H1 (cell line): Measurements from ENCODE around the gene FAM120C. TPM values are rescaled to one million over a fixed set of nuclear protein-coding genes. Genes with fewer than 3 reads are reported as not detected.

Experiments
- EGR1 ChIP-seq: IDR thresholded peaks from 2 replicates; pipeline ENCODE4 v1.6.1; 2011; ENCODE audit warnings: low read depth, low read length, borderline replicate concordance
- KDM5A ChIP-seq: fragments of 200-600 bp; IDR thresholded peaks from 2 replicates; pipeline ENCODE4 v1.7.1; 2012; ENCODE audit warnings: mild to moderate bottlenecking, low read length, inconsistent platforms, mixed read lengths
- NANOG ChIP-seq: IDR thresholded peaks from 2 replicates; pipeline ENCODE4 v1.6.1; 2011; ENCODE audit warnings: low read length, low read depth, mild to moderate bottlenecking, inconsistent platforms; ENCODE audit not compliant: insufficient read depth, poor library complexity, severe bottlenecking
- SIN3A ChIP-seq, 2 experiments: IDR thresholded peaks in 1 of 2; conservative IDR thresholded peaks in 1 of 2; 2 replicates each; pipeline ENCODE4 v1.6.1; 2011 to 2012; ENCODE audit warnings: low read length in 2 of 2, improper control_type of control experiment in 1 of 2, low read depth in 1 of 2, mild to moderate bottlenecking in 1 of 2
- TAF1 ChIP-seq: IDR thresholded peaks from 2 replicates; pipeline ENCODE4 v1.6.1; 2011; ENCODE audit warnings: mild to moderate bottlenecking, low read depth, low read length
- TEAD4 ChIP-seq: IDR thresholded peaks from 2 replicates; pipeline ENCODE4 v1.6.1; 2012; ENCODE audit warnings: low read depth, low read length, inconsistent platforms, mixed read lengths
- YY1 ChIP-seq: IDR thresholded peaks from 2 replicates; pipeline ENCODE4 v1.6.1; 2011; ENCODE audit warnings: low read depth, mild to moderate bottlenecking, low read length
- ZNF274 ChIP-seq: IDR thresholded peaks from 2 replicates; pipeline ENCODE4 v1.7.0; 2012; ENCODE audit warnings: low read length, borderline replicate concordance; ENCODE audit errors: extremely low read depth
- polyA plus RNA-seq, 7 experiments: library from polyadenylated mRNA; depleted of rRNA in 3 of 7; stranded (reverse) in 5 of 7; unstranded in 2 of 7; fragments of >200 nt in 5 of 7; fragments of 200-250 nt in 2 of 7; gene quantifications; 1 replicate in 5 of 7; 2 replicates in 1 of 7; 4 replicates in 1 of 7; pipeline versions ENCODE4 v1.2.1 to v1.2.3, GENCODE V29; 2011 to 2013; ENCODE audit warnings: missing spikeins in 2 of 7, mixed read lengths in 2 of 7
- total RNA-seq: library from RNA; stranded (reverse); fragmentation: NEBNext Ultra II Directional; extraction: Animal tissue kit (Norgen Biotek cat#: 25700); gene quantifications from 2 replicates; pipeline ENCODE4 v1.2.1, GENCODE V29; 2021
- TF ChIP-seq, protein P1 (sequence below): fragments of 300-600 bp; sonication (generic); IDR thresholded peaks from 2 replicates; pipeline ENCODE4 v1.7.1; 2012; ENCODE audit warnings: low read length, moderate library complexity, mild to moderate bottlenecking, inconsistent platforms; ENCODE audit not compliant: insufficient replicate concordance
- TF ChIP-seq, protein P2 (sequence below): IDR thresholded peaks from 2 replicates; pipeline ENCODE4 v1.6.1; 2011; ENCODE audit warnings: low read depth, mild to moderate bottlenecking, low read length; ENCODE audit not compliant: insufficient read depth

The FAM120C gene
- total and polyA plus RNA-seq, 2 of the 8 experiments (the other 6 are each of a cell fraction or from before 2014, with no cell fraction given), result 4.4 to 8.1 TPM

DNA sequence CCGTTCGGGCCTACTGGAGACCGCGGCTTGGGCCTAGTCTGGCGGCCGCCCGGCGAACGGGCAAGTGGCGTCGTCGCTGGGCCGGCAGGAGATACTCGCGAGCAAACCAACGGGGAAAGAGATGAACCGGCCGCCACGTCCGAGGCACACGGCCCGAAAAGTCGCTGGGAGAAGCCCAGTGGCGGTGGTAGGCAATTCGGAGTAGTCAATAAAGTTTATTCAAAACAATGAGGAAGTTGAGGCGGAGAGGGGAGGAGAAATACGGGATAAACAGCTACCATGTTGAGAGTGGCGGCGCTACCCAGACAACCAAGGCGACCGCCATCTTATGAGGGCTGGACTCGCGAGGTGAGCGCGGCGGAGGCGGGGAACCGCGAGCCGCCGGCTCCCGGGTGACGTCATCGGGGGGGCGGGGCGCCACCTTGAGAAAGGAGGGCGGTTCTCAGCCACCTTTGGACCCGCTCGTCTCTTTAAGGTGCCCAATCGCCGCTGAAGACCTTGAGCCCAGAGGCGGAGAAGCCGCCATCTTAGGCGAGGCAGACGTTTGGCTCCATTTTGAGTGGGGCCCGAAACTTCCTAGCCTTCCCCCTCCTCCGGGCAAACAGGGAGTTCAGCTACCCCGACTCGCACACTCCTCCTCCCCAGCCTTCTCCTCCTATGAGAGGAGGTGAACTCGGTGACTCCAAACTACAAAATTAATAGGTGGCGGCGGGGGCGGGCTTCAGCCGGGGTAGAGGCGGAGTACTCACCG, 138.8 kb downstream of the FAM120C start, which contains the start of gene PHF8 (continued):
- TF ChIP-seq, protein P1, sequence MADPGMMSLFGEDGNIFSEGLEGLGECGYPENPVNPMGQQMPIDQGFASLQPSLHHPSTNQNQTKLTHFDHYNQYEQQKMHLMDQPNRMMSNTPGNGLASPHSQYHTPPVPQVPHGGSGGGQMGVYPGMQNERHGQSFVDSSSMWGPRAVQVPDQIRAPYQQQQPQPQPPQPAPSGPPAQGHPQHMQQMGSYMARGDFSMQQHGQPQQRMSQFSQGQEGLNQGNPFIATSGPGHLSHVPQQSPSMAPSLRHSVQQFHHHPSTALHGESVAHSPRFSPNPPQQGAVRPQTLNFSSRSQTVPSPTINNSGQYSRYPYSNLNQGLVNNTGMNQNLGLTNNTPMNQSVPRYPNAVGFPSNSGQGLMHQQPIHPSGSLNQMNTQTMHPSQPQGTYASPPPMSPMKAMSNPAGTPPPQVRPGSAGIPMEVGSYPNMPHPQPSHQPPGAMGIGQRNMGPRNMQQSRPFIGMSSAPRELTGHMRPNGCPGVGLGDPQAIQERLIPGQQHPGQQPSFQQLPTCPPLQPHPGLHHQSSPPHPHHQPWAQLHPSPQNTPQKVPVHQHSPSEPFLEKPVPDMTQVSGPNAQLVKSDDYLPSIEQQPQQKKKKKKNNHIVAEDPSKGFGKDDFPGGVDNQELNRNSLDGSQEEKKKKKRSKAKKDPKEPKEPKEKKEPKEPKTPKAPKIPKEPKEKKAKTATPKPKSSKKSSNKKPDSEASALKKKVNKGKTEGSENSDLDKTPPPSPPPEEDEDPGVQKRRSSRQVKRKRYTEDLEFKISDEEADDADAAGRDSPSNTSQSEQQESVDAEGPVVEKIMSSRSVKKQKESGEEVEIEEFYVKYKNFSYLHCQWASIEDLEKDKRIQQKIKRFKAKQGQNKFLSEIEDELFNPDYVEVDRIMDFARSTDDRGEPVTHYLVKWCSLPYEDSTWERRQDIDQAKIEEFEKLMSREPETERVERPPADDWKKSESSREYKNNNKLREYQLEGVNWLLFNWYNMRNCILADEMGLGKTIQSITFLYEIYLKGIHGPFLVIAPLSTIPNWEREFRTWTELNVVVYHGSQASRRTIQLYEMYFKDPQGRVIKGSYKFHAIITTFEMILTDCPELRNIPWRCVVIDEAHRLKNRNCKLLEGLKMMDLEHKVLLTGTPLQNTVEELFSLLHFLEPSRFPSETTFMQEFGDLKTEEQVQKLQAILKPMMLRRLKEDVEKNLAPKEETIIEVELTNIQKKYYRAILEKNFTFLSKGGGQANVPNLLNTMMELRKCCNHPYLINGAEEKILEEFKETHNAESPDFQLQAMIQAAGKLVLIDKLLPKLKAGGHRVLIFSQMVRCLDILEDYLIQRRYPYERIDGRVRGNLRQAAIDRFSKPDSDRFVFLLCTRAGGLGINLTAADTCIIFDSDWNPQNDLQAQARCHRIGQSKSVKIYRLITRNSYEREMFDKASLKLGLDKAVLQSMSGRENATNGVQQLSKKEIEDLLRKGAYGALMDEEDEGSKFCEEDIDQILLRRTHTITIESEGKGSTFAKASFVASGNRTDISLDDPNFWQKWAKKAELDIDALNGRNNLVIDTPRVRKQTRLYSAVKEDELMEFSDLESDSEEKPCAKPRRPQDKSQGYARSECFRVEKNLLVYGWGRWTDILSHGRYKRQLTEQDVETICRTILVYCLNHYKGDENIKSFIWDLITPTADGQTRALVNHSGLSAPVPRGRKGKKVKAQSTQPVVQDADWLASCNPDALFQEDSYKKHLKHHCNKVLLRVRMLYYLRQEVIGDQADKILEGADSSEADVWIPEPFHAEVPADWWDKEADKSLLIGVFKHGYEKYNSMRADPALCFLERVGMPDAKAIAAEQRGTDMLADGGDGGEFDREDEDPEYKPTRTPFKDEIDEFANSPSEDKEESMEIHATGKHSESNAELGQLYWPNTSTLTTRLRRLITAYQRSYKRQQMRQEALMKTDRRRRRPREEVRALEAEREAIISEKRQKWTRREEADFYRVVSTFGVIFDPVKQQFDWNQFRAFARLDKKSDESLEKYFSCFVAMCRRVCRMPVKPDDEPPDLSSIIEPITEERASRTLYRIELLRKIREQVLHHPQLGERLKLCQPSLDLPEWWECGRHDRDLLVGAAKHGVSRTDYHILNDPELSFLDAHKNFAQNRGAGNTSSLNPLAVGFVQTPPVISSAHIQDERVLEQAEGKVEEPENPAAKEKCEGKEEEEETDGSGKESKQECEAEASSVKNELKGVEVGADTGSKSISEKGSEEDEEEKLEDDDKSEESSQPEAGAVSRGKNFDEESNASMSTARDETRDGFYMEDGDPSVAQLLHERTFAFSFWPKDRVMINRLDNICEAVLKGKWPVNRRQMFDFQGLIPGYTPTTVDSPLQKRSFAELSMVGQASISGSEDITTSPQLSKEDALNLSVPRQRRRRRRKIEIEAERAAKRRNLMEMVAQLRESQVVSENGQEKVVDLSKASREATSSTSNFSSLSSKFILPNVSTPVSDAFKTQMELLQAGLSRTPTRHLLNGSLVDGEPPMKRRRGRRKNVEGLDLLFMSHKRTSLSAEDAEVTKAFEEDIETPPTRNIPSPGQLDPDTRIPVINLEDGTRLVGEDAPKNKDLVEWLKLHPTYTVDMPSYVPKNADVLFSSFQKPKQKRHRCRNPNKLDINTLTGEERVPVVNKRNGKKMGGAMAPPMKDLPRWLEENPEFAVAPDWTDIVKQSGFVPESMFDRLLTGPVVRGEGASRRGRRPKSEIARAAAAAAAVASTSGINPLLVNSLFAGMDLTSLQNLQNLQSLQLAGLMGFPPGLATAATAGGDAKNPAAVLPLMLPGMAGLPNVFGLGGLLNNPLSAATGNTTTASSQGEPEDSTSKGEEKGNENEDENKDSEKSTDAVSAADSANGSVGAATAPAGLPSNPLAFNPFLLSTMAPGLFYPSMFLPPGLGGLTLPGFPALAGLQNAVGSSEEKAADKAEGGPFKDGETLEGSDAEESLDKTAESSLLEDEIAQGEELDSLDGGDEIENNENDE, result no peak
- TF ChIP-seq EGR1 (no peak), KDM5A (no peak), ZNF274 (no peak), YY1 (peak; percentile 98), TEAD4 (no peak), TAF1 (peak; percentile 62), NANOG (no peak), SIN3A (conservative IDR thresholded peaks at IDR 0.05 in 1 of 2, IDR thresholded peaks at IDR 0.05 in 1 of 2; ENCODE audit: low read depth in 1 of 2, low read length in 2 of 2) (no peak; a peak in 1 of 4 replicates)
- TF ChIP-seq, protein P2, sequence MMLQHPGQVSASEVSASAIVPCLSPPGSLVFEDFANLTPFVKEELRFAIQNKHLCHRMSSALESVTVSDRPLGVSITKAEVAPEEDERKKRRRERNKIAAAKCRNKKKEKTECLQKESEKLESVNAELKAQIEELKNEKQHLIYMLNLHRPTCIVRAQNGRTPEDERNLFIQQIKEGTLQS, result no peak
